ENCODE data around the gene PXDN. TPM values are rescaled to one million over a fixed set of nuclear protein-coding genes. Genes with fewer than 3 reads are reported as not detected.

Gene PXDN
- total and polyA plus RNA-seq, 2 donors (not counting 1 experiment from before 2014, with no cell fraction given): 0.21 to 1.4 TPM

DNA sequence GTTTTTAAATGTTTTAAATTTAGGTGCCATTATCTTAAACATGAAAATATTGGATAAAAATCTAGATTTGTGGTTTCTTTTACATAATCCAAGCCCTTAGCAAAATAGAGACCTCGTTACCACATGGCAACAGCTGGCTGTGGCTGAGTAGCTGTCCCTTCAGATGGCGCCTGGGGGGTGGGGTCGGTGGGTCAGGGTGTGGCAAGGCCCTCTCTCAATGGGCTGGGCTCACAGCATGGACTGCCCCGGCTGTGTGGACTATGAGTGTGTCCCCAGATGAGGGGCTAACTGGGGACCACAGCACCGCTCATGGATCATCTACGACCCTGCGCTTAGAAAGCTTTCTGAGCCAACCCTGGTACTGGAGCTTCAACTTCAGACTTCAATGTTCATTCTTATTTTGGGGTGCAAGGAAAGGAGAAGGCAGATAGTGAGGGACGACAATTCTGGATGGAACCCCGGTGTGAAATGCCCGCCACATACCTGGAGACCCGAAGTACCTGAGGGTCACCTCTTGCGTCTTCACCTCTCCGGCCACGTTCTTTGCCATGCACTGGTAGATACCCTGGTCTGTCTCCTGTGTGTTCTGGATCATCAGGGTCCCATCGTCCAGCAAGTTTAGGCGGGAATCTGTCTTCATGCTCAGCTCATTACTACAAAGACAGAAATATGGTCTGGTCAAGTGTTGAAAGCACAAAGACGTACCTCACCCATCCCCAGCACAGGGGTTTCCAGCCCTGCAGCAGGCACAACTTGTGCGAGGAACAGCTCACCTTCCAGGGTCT lies 71.0 kb downstream of the PXDN start:
- Histone ChIP-seq H3K27me3 (replicated peaks in 1 of 4; ENCODE audit: control extremely low read depth in 1 of 4, control insufficient read depth in 3 of 4, insufficient read depth in 4 of 4, low read length in 3 of 4) (no peaks in the 10 kb centered on the region), H3K4me1 (ENCODE audit: control insufficient read depth in 2 of 2, insufficient read depth in 2 of 2, low read length in 2 of 2) (no peaks in the 10 kb centered on the region), H4K20me1 (ENCODE audit: control insufficient read depth, insufficient read depth, low read length, poor library complexity, severe bottlenecking) (no peaks in the 10 kb centered on the region), H2AFZ (ENCODE audit: insufficient read depth, low read depth, low read length, poor library complexity, severe bottlenecking) (no peak overlapping the region), H3K4me2 (replicated peaks; ENCODE audit: low read depth, low read length, poor library complexity, severe bottlenecking) (no peak overlapping the region), H3K27ac (ENCODE audit: low read length in 2 of 2) (no peak overlapping the region), H3K9me3 (ENCODE audit: control extremely low read depth in 1 of 3, control insufficient read depth in 2 of 3, insufficient read depth in 1 of 3, low read length in 2 of 3) (peaks cover 0 to under 1% (median 0%) of the 10 kb centered on the region in 3 donors), H3K4me3 (ENCODE audit: control extremely low read depth in 1 of 5, extremely low read depth in 1 of 5, insufficient read depth in 1 of 5, low read depth in 2 of 5, low read length in 4 of 5) (no peak overlapping the region), H3K9ac (ENCODE audit: low read length) (no peak overlapping the region), H3K79me2 (ENCODE audit: control insufficient read depth, insufficient read depth, low read length) (no peaks in the 10 kb centered on the region), H3K36me3 (replicated peaks in 1 of 2; ENCODE audit: control extremely low read depth in 1 of 2, control insufficient read depth in 1 of 2, extremely low read depth in 1 of 2, insufficient read depth in 2 of 2, low read length in 1 of 2) (no peaks in the 10 kb centered on the region)
- Mint-ChIP-seq H3K4me3 (no peak overlapping the region), H3K9me3 (ENCODE audit: insufficient read depth) (no peaks in the 10 kb centered on the region), H3K27me3 (no peaks in the 10 kb centered on the region), H3K4me1 (no peaks in the 10 kb centered on the region), H3K27ac (no peak overlapping the region)
- no peak for ATAC-seq (ENCODE audit: low read depth)
- intact Hi-C loops (cut with micrococcal nuclease): no loop called here
- TF ChIP-seq CTCF (IDR thresholded peaks at IDR 0.05) (no peak), EZH2 (IDR thresholded peaks at IDR 0.05; ENCODE audit: borderline replicate concordance, insufficient read depth, low read depth, low read length, poor library complexity, severe bottlenecking) (no peak)
- WGBS (ENCODE audit: insufficient coverage): 94% methylated on average over 18 of the region's 18 CpGs
- ChIA-PET POLR2A (no interaction called here), CTCF (no interaction called here)
- no peak for DNase-seq

GRCh38 chr2:1672738-1673137 lies 71.6 kb downstream of the PXDN start:
- Histone ChIP-seq H4K20me1 (ENCODE audit: control insufficient read depth, insufficient read depth, low read length, poor library complexity, severe bottlenecking) (no peaks in the 10 kb centered on the region), H3K79me2 (ENCODE audit: control insufficient read depth, insufficient read depth, low read length) (no peaks in the 10 kb centered on the region), H3K36me3 (replicated peaks in 1 of 2; ENCODE audit: control extremely low read depth in 1 of 2, control insufficient read depth in 1 of 2, extremely low read depth in 1 of 2, insufficient read depth in 2 of 2, low read length in 1 of 2) (no peaks in the 10 kb centered on the region), H3K27me3 (replicated peaks in 1 of 4; ENCODE audit: control extremely low read depth in 1 of 4, control insufficient read depth in 3 of 4, insufficient read depth in 4 of 4, low read length in 3 of 4) (no peaks in the 10 kb centered on the region), H3K9me3 (ENCODE audit: control extremely low read depth in 1 of 3, control insufficient read depth in 2 of 3, insufficient read depth in 1 of 3, low read length in 2 of 3) (no peaks in the 10 kb centered on the region), H3K4me1 (ENCODE audit: control insufficient read depth in 2 of 2, insufficient read depth in 2 of 2, low read length in 2 of 2) (no peaks in the 10 kb centered on the region), H3K4me3 (ENCODE audit: control extremely low read depth in 1 of 5, extremely low read depth in 1 of 5, insufficient read depth in 1 of 5, low read depth in 2 of 5, low read length in 4 of 5) (no peak overlapping the region), H3K4me2 (replicated peaks; ENCODE audit: low read depth, low read length, poor library complexity, severe bottlenecking) (no peak overlapping the region), H3K9ac (ENCODE audit: low read length) (no peak overlapping the region), H2AFZ (ENCODE audit: insufficient read depth, low read depth, low read length, poor library complexity, severe bottlenecking) (no peak overlapping the region), H3K27ac (ENCODE audit: low read length in 2 of 2) (no peak overlapping the region)
- ChIA-PET POLR2A (no interaction called here), CTCF (no interaction called here)
- Mint-ChIP-seq H3K4me1 (no peaks in the 10 kb centered on the region), H3K4me3 (no peak overlapping the region), H3K27ac (no peak overlapping the region), H3K27me3 (no peaks in the 10 kb centered on the region), H3K9me3 (ENCODE audit: insufficient read depth) (no peaks in the 10 kb centered on the region)
- TF ChIP-seq CTCF (IDR thresholded peaks at IDR 0.05): no peak
- no peak for TF ChIP-seq EZH2 (IDR thresholded peaks at IDR 0.05; ENCODE audit: borderline replicate concordance, insufficient read depth, low read depth, low read length, poor library complexity, severe bottlenecking)
- no peak for DNase-seq
- intact Hi-C loops (cut with micrococcal nuclease): no loop called here
- no peak for ATAC-seq (ENCODE audit: low read depth)
- 92% methylated on average over 5 of the region's 5 CpGs for WGBS (ENCODE audit: insufficient coverage)
